HepG2 (cell line): ENCODE results near the gene GFPT2. TPM values are rescaled to one million over a fixed set of nuclear protein-coding genes. Genes with fewer than 3 reads are reported as not detected.

Experiments
- ATAC-seq: fragments of 200-7000 bp; cut with Tn5 transposase; 3 replicates; pipeline ENCODE4 v1.9.1; 2020; ENCODE audit warnings: mild to moderate bottlenecking, moderate library complexity
- BruUV-seq: library from RNA; stranded (reverse); fragments of 400-500 nt; replicated peaks from 2 replicates; lab custom pipeline; 2021; lab: Mats Ljungman, UMichigan
- CTCF ChIA-PET: fragments of 300-600 bp; formaldehyde crosslinking; extraction: SDS; loops from one replicate; lab custom pipeline; 2021; ENCODE audit warnings: low total read pairs, inconsistent platforms, low intra/inter-chr PET ratio; lab: Yijun Ruan, JAX
- POLR2A ChIA-PET: fragments of 350-600 bp; sonication (Branson Sonifier 250); formaldehyde crosslinking; loops from one replicate; lab custom pipeline; 2020; ENCODE audit warnings: antibody characterized with exemption, inconsistent platforms; lab: Yijun Ruan, JAX
- DNase-seq: peaks from one replicate; pipeline ENCODE4 v3.0.0-alpha.2; 2015; ENCODE audit warnings: low spot score
- FAIRE-seq: peaks from 3 replicates; lab custom pipeline; 2011; peaks lifted over from hg19 to GRCh38; lab: Jason Lieb, UNC
- H2AFZ ChIP-seq: one replicate; pipeline ENCODE4 v1.6.1; 2011; ENCODE audit warnings: low read length, inconsistent platforms
- H3K27ac ChIP-seq: fragments of 300-600 bp; 3 replicates; pipeline ENCODE4 v1.8.0; 2011; ENCODE audit warnings: mixed run types, mild to moderate bottlenecking, mixed read lengths, low read length, inconsistent platforms; ENCODE audit not compliant: insufficient read depth; ENCODE audit errors: extremely low read length
- H3K27me3 ChIP-seq, 2 experiments: fragments of 200-600 bp in 1 of 2; 2 replicates in 1 of 2; 3 replicates in 1 of 2; pipeline versions ENCODE4 v1.6.0 to v1.8.0; 2011; ENCODE audit warnings: low read length in 2 of 2, mild to moderate bottlenecking in 2 of 2, moderate library complexity in 2 of 2, inconsistent platforms in 1 of 2; ENCODE audit not compliant: insufficient read depth in 2 of 2, control insufficient read depth in 1 of 2
- H3K36me3 ChIP-seq, 2 experiments: fragments of 200-600 bp in 1 of 2; replicated peaks in 1 of 2; 2 replicates in 1 of 2; 3 replicates in 1 of 2; pipeline versions ENCODE4 v1.5.1 to v1.8.0; 2011; ENCODE audit warnings: low read length in 2 of 2, inconsistent platforms in 1 of 2; ENCODE audit not compliant: insufficient read depth in 2 of 2, control insufficient read depth in 1 of 2
- H3K4me1 ChIP-seq: 2 replicates; pipeline ENCODE4 v1.5.1; 2012; ENCODE audit warnings: low read length, inconsistent platforms; ENCODE audit not compliant: insufficient read depth
- H3K4me2 ChIP-seq: 2 replicates; pipeline ENCODE4 v1.6.0; 2011; ENCODE audit warnings: low read depth, low read length, inconsistent platforms
- H3K4me3 ChIP-seq, 3 experiments: fragments of 200-600 bp in 1 of 3; sonication (generic), shearing (Covaris generic) in 1 of 3; replicated peaks in 1 of 3; 2 replicates each; pipeline ENCODE4 v1.5.1; 2011 to 2016; ENCODE audit warnings: low read length in 3 of 3, inconsistent platforms in 2 of 3, low read depth in 2 of 3, mild to moderate bottlenecking in 2 of 3, control low read depth in 1 of 3, mixed read lengths in 1 of 3; ENCODE audit not compliant: insufficient read depth in 1 of 3
- H3K79me2 ChIP-seq: one replicate; pipeline ENCODE4 v1.6.1; 2011; ENCODE audit warnings: low read length, inconsistent platforms; ENCODE audit not compliant: insufficient read depth
- H3K9ac ChIP-seq: 2 replicates; pipeline ENCODE4 v1.6.0; 2011; ENCODE audit warnings: mild to moderate bottlenecking, low read depth, low read length, inconsistent platforms; ENCODE audit not compliant: insufficient read depth
- H3K9me3 ChIP-seq: 2 replicates; pipeline ENCODE4 v1.5.1; 2012; ENCODE audit warnings: mild to moderate bottlenecking, low read length
- H4K20me1 ChIP-seq: 2 replicates; pipeline ENCODE4 v1.6.0; 2011; ENCODE audit warnings: inconsistent platforms, mild to moderate bottlenecking, low read length, moderate library complexity; ENCODE audit not compliant: insufficient read depth
- CEBPG ChIP-seq: IDR thresholded peaks from 2 replicates; pipeline ENCODE4 v1.6.1; 2016
- ELF3 ChIP-seq: IDR thresholded peaks from 2 replicates; pipeline ENCODE4 v1.6.1; 2016; ENCODE audit warnings: missing genetic modification reagents, missing compliant biosample characterization
- ESRRA ChIP-seq: sonication (generic); formaldehyde crosslinking; IDR thresholded peaks from 2 replicates; pipeline ENCODE4 v1.5.1; 2020; ENCODE audit warnings: mild to moderate bottlenecking, low read depth, missing genetic modification reagents
- FOXK1 ChIP-seq: sonication (generic); formaldehyde crosslinking; IDR thresholded peaks from 2 replicates; pipeline ENCODE4 v1.4.0; 2020; ENCODE audit warnings: low read depth, missing genetic modification reagents, borderline replicate concordance
- FOXM1 ChIP-seq: sonication (generic); formaldehyde crosslinking; IDR thresholded peaks from 2 replicates; pipeline ENCODE4 v1.5.0; 2020; ENCODE audit warnings: missing genetic modification reagents
- HOXD1 ChIP-seq: sonication (generic); formaldehyde crosslinking; IDR thresholded peaks from 2 replicates; pipeline ENCODE4 v1.5.0; 2020; ENCODE audit warnings: missing genetic modification reagents
- IRF2 ChIP-seq: IDR thresholded peaks from 2 replicates; pipeline ENCODE4 v1.6.1; 2018; ENCODE audit warnings: missing genetic modification reagents, missing compliant biosample characterization
- ZNF326 ChIP-seq: sonication (generic); formaldehyde crosslinking; IDR thresholded peaks from 2 replicates; pipeline ENCODE4 v1.4.0; 2020; ENCODE audit warnings: missing genetic modification reagents, borderline replicate concordance
- ZNF564 ChIP-seq: sonication (generic); formaldehyde crosslinking; IDR thresholded peaks from 2 replicates; pipeline ENCODE4 v1.8.1; 2023; ENCODE audit warnings: mild to moderate bottlenecking, missing genetic modification reagents
- ZNF766 ChIP-seq: sonication (generic); formaldehyde crosslinking; IDR thresholded peaks from 2 replicates; pipeline ENCODE4 v1.5.0; 2020; ENCODE audit warnings: missing genetic modification reagents, borderline replicate concordance
- WGBS: methylation state at CpG from one replicate; pipeline ENCODE4 v1.1.6; 2017; ENCODE audit warnings: low lambda C conversion rate; 5-methylcytosine and 5-hydroxymethylcytosine counted together
- in situ Hi-C: cut with HindIII; loops from 2 replicates; pipeline ENCODE4 v1.10.0; 2017; ENCODE audit warnings: low pct_unique_long_range_greater_than_20kb; ENCODE audit not compliant: extremely low pct_ligation_motif_present
- intact Hi-C: fragments of 100-400 bp; cut with micrococcal nuclease; formaldehyde crosslinking; loops from one replicate; pipeline ENCODE4 v1.10.0; 2022; ENCODE audit not compliant: unreplicated experiment
- polyA plus RNA-seq, 8 experiments: library from polyadenylated mRNA; depleted of rRNA in 3 of 8; stranded (reverse) in 7 of 8; unstranded in 1 of 8; fragments of >200 nt; fragmentation: Illumina TruSeq in 4 of 8; extraction: Trizol in 4 of 8; gene quantifications; 2 replicates each; pipeline versions ENCODE4 v1.2.1 to v1.2.3, GENCODE V29; 2011 to 2016; ENCODE audit warnings: low read depth in 4 of 8, missing spikeins in 1 of 8, mixed read lengths in 1 of 8; ENCODE audit not compliant: insufficient read depth in 1 of 8
- total RNA-seq, 5 experiments: library from RNA; depleted of rRNA; stranded (reverse); fragments of >200 nt; fragmentation: Illumina TruSeq; extraction: Trizol; gene quantifications; 2 replicates each; pipeline ENCODE4 v1.2.3, GENCODE V29; 2016; ENCODE audit warnings: low read depth in 1 of 5
- TF ChIP-seq, protein P1 (sequence below): sonication (generic); formaldehyde crosslinking; IDR thresholded peaks from 2 replicates; pipeline ENCODE4 v1.4.0; 2020; ENCODE audit warnings: missing genetic modification reagents

Gene GFPT2
- total and polyA plus RNA-seq, 2 of the 13 experiments (the other 11 are each of a cell fraction or from before 2014, with no cell fraction given) = 0.18 TPM

DNA sequence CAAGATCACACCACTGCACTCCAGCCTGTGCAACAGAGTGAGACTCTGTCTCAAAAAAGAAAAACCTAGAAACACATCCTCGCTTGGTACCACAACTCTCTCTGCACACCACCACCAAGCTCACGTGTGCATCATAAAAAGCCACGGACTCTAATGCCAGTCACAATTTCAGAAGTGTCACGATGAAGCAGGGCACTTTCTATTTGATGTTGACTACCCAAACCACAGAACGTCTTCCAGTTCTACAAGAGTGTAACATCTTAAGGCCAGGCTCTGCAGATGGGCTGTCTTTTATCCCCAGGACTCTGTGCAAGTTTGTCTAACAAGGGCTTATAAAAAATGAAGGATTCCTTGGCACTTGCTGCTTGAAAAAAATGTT is 22.9 kb downstream of the GFPT2 start:
- intact Hi-C loops = no loop called here
- Histone ChIP-seq H3K9me3 (no peaks in the 10 kb centered on the region), H4K20me1 (no peaks in the 10 kb centered on the region), H3K36me3 (no peaks in the 10 kb centered on the region), H3K27ac (no peak overlapping the region), H3K4me1 (0 out of 2 replicates have a peak, but pooled peaks cover 8% of the 10 kb centered on the region), H2AFZ (no peak overlapping the region), H3K4me3 (no peak overlapping the region), H3K27me3 (peaks cover 3 to 29% of the 10 kb centered on the region in 2 experiments; a peak in 4 of 5 replicates), H3K9ac (no peak overlapping the region), H3K79me2 (no peaks in the 10 kb centered on the region), H3K4me2 (no peak overlapping the region)
- no TSS peak for BruUV-seq
- FAIRE-seq = no peak
- ATAC-seq = no peak
- no peak for DNase-seq
- CTCF ChIA-PET = interaction anchor here (3.0 kb wide), 1 partner anchor 37 kb away, joined by 26 read pairs; no protein-coding TSS in a partner anchor
- WGBS = 3% methylated on average over 5 of the region's 5 CpGs
- TF ChIP-seq HOXD1 (CRISPR knock-in tag) (no peak), IRF2 (CRISPR knock-in tag) (no peak)
- POLR2A ChIA-PET = no interaction called here
- in situ Hi-C loops = no loop called here

DNA sequence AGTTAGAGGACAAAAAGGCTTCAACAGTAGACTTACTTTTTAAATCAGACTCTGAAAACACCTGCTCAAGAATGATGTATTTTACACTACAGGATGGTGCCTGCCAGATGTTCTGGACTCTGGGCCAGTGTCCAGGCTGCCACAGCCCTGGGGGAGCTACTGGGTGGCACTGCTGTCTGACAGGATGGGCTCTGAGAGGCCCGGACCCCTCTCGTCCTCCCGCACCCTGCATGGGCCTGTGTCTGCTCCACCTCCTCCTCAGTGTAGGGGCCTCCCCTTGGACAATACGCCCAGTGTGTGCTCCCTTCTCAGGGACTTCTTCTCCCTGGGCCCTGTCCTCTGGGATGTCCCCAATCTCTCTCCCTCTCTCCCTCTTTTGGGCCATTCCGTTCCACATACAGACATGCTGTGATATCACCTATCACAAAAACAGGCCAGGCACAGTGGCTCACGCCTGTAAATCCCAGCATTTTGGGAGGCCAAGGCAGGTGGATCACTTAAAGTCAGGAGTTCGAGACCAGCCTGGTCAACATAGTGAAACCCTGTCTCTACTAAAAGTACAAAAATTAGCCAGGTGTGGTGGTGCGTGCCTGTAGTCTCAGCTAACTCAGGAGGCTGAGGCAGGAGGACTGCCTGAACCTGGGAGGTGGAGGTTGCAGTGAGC is 23.4 kb downstream of the GFPT2 start:
- intact Hi-C loops = loop anchor here (5.0 to 10.0 kb wide), 2 partner anchors 127 to 205 kb away; no protein-coding TSS in a partner anchor
- H3K9ac ChIP-seq = no peak overlapping the region
- POLR2A ChIA-PET = no interaction called here
- no TSS peak for BruUV-seq
- no peak for ATAC-seq
- 28% methylated on average over 4 of the region's 8 CpGs for WGBS
- DNase-seq = no peak
- H3K4me3 ChIP-seq = no peak overlapping the region
- CTCF ChIA-PET = interaction anchor here (3.0 kb wide), 1 partner anchor 36 kb away, joined by 26 read pairs; no protein-coding TSS in a partner anchor
- H4K20me1 ChIP-seq = no peaks in the 10 kb centered on the region
- no peak overlapping the region for H3K27ac ChIP-seq
- H3K79me2 ChIP-seq = no peaks in the 10 kb centered on the region
- H3K27me3 ChIP-seq = peaks cover 3 to 29% of the 10 kb centered on the region in 2 experiments; a peak in 4 of 5 replicates
- H3K36me3 ChIP-seq = no peaks in the 10 kb centered on the region
- H3K4me2 ChIP-seq = no peak overlapping the region
- H3K9me3 ChIP-seq = no peaks in the 10 kb centered on the region
- in situ Hi-C loops = loop anchor here (5.0 to 10.0 kb wide), 2 partner anchors 37 to 125 kb away; partner anchors contain the start of genes MAPK9 and RASGEF1C
- no peak overlapping the region for H2AFZ ChIP-seq
- 0 out of 2 replicates have a peak, but pooled peaks cover 8% of the 10 kb centered on the region for H3K4me1 ChIP-seq
- no peak for FAIRE-seq
- no peak for TF ChIP-seq FOXM1 (CRISPR knock-in tag)
- no peak for TF ChIP-seq FOXK1 (CRISPR knock-in tag)
- TF ChIP-seq ZNF326 (CRISPR knock-in tag) = no peak
- TF ChIP-seq ELF3 (CRISPR knock-in tag) = no peak
- TF ChIP-seq ZNF564 (CRISPR knock-in tag) = no peak
- no peak for TF ChIP-seq CEBPG (CRISPR knock-in tag)
- TF ChIP-seq, protein P1, sequence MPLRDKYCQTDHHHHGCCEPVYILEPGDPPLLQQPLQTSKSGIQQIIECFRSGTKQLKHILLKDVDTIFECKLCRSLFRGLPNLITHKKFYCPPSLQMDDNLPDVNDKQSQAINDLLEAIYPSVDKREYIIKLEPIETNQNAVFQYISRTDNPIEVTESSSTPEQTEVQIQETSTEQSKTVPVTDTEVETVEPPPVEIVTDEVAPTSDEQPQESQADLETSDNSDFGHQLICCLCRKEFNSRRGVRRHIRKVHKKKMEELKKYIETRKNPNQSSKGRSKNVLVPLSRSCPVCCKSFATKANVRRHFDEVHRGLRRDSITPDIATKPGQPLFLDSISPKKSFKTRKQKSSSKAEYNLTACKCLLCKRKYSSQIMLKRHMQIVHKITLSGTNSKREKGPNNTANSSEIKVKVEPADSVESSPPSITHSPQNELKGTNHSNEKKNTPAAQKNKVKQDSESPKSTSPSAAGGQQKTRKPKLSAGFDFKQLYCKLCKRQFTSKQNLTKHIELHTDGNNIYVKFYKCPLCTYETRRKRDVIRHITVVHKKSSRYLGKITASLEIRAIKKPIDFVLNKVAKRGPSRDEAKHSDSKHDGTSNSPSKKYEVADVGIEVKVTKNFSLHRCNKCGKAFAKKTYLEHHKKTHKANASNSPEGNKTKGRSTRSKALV (CRISPR knock-in tag) = no peak
- no peak for TF ChIP-seq ESRRA (CRISPR knock-in tag)
- TF ChIP-seq ZNF766 (CRISPR knock-in tag) = no peak
